NCI-H460 (cell line): ENCODE measurements around the gene COMMD3. TPM values are rescaled to one million over a fixed set of nuclear protein-coding genes. Genes with fewer than 3 reads are reported as not detected.
A peak's percentile ranks its signal among the peaks of the same experiment; 100 is the strongest.

Experiments
- DNase-seq: peaks from one replicate; pipeline ENCODE4 v3.0.0-alpha.2; 2016; ENCODE audit warnings: low read depth; ENCODE audit errors: extremely low read depth
- small RNA-seq, 2 experiments: library from RNA; depleted of rRNA; stranded (forward); fragments of <200 nt; gene quantifications; one replicate each; pipeline ENCODE3, GENCODE V24; 2014
- total RNA-seq: library from RNA; depleted of rRNA; stranded (reverse); fragments of >200 nt; shearing (Covaris generic); gene quantifications from 2 replicates; pipeline ENCODE4 v1.2.3, GENCODE V29; 2014; rRNA removed

The COMMD3 gene
- total RNA-seq, 1 experiment from 2014 or later, result 35.6 TPM

DNA sequence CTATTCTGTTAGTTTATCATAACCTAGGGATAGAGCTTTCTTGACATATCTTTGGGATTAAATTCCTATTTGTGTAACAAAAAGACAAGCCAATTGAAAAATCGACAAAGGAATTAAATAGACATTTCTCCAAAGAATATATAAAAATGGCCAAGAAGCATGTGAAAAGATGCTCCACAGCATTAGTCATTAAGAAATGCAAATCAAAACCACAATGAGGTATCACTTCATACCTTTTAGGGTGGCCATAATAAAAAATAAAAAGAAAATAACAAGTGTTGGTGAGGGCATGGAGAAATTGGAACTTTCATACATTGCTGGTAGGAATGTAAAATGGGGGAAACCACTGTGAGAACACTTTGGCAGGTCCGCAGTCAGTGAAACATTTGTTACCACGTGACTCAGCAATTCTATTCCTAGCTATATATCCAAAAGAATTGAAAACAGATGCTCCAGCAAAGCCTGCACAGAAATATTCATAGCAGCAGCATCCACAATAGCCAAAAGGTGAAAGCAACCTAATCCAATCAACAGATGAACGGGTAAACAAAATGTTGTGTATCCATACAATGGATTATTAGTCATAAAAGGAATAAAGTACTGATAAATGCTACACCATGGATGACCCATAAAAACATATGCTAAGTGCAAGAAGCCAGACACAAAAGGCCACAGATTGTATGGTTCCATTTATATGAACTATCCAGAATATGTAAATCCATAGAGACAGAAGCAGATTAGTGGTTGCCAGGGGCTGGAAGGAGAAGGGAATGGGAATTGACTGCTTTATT lies 49.7 kb downstream of the COMMD3 start:
- no peak for DNase-seq

DNA sequence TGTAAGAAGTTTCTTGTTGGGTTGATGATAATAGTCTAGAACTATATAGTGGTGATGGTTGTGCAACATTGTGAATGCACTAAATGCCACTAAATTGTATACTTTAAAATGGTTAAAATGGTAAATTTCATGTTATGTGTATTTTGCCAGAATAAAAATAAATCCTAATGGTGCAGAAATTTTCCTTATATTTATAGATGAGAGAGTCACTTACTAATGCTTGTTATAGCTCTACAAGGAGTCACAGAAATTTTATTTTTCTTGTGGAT lies 50.2 kb downstream of the COMMD3 start:
- no peak for DNase-seq

DNA sequence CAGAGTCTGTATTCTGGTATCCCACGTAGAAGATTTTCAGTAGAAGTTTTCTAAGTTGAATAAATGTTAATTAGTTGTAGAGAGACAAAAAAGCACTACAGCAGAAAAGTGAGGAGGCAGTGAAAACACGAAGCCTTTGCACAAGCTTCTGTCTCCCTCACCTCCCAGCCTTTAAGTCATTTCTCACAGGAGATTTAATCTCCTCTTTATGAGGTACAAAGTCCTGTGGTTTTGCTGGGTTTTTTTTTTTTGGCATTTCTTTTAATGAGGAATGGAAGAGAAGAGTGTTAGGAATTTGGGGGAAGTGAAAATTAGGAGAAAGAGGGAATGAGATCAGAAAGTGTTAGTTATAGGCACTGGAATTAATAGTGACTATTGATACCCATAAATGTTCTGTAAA lies 50.6 kb downstream of the COMMD3 start:
- no peak for DNase-seq

DNA sequence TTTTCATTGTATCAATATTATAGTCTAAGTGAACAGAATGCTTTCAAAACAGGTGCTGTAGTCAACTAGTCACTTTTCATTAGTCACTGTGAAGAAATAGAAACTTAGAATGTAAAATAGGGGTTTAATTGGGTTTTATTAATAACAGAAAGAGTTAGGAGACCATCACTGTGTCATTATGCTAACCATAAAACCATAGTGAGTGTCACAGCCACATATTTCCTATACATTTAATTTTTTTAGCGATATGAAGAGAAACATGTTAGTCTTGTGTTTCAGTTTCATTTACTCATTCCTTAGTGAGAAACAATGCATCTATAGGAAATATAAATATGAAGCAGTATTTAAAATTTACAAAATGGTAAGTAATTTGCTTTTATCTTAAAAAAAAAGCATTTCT lies 51.3 kb downstream of the COMMD3 start:
- DNase-seq, result no peak

DNA sequence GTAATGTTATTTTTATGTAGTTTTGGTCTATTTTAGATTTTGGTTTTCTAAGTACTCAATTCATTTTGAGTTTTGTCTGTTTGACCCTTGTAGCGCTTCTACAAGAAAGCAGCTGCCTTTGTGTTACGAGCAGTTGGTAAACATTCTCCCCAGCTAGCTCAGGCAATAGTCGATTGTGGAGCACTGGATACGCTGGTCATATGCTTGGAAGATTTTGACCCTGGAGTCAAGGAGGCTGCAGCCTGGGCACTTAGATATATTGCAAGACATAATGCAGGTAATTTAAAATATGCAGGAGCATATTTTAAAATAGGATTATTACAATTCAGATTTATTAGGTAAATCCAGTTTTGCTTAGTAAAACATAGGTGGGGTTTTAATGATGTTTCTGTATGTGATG lies 52.2 kb downstream of the COMMD3 start:
- no peak for DNase-seq

DNA sequence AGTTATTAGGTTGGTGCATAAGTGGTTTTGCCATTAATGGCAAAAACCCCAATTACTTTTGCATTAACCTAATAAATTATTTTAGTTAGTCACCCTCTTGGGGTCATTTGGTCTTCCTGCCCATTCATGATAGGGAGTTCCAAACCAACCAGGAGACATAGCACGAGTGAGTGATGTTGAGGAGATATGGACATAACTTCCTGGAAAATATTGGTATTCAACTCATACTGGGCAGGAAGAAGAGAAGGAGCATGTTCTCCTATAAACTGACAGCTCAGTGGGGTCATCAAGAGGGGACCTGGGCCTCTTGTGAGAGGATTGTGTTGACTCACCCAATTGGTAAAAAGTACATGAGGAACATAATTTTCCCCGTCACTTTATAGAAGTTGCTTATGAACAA lies 52.8 kb downstream of the COMMD3 start:
- no peak for DNase-seq

DNA sequence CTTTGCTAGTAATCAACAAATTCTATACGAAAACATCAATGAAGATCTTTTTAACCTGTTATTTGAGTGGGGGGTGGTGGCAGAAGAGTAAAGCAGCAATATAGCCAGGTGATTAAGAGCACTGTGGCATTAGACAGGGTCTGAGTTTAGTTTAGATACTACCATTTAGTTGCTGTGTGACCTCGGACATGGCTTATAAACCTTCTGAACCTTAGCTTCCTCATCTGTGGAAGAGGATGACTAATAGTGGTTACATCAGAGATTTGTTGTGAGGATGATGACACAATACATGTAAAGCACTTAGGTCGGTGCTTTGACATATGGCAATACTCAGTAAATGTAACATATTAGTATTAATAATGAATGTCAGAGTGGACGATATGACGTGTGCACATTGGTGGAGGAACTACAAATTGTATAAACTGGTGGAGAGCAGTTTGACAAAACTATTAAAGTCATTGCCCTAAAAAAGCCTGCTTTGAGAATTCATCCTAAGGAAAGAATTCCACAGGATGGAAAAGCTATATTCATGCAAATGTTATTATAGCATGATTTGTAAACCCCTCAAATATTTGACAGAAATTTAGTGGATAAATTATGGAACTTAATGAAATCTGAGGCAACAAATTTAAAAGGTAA lies 53.4 kb downstream of the COMMD3 start:
- DNase-seq, result peak; percentile 20

Small RNAs within 50 kb of the gene (small RNA-seq; reads per million reads assigned to genes)
- gene AL158211.3, result 0.10 to 0.18 reads per million in 2 experiments

Other genes with a start within 250 kb of the COMMD3 start
- gene EBLN1, start 98.4 kb upstream of the COMMD3 start, total RNA-seq, result not detected in 2 replicates
- 44.4 and 46.9 TPM in 2 replicates for gene BMI1, start 4.7 kb downstream of the COMMD3 start, total RNA-seq
- gene SPAG6, start 29.1 kb downstream of the COMMD3 start, total RNA-seq, result not detected in 2 replicates